ENCODE measurements around the gene KIF18B.

KIF18B gene

DNA sequence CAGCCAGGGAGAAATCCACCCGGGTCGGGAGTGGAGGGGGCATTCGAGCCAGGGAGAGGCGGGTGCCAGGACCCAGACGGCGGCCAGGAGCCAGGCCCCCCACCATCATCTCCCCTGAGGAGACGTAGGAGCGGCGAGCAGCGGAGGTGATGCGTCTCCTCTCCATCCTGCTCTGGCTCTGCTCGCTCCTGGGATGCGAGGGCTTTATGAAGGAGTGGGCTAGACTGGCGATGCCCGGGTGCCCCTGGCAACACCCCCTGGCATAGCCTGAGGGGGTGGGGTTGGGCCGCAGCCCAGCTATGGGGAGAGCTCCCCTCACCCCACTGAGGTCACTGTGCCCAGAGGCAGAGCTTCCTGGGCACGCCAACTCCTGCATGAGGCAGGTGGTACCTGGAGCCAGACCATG is 32.2 kb downstream of the KIF18B start, which contains the start of gene GFAP:
TSS of gene GFAP (minus strand) at position 180 of the 406 bp plus-strand sequence. CDS start at position 166, 14 bp downstream.
- no peak for DNase-seq (ENCODE audit: low spot score)
- TF ChIP-seq CTCF (IDR thresholded peaks at IDR 0.05; ENCODE audit: extremely low read depth, insufficient read depth, missing control alignments) = no peak
- in situ Hi-C loops (cut with MboI; ENCODE audit: low pct_unique_long_range_greater_than_20kb, low sequenced_read_pairs, unreplicated experiment) = no loop called here

- no peak for DNase-seq (ENCODE audit: low spot score)
- in situ Hi-C loops (cut with MboI; ENCODE audit: low pct_unique_long_range_greater_than_20kb, low sequenced_read_pairs, unreplicated experiment) = no loop called here
- TF ChIP-seq CTCF (IDR thresholded peaks at IDR 0.05; ENCODE audit: extremely low read depth, insufficient read depth, missing control alignments) = no peak
Observed at GRCh38 chr17:44914698-44915271, 32.8 kb downstream of the KIF18B start.

- no peak for DNase-seq (ENCODE audit: low spot score)
- no peak for TF ChIP-seq CTCF (IDR thresholded peaks at IDR 0.05; ENCODE audit: extremely low read depth, insufficient read depth, missing control alignments)
- in situ Hi-C loops (cut with MboI; ENCODE audit: low pct_unique_long_range_greater_than_20kb, low sequenced_read_pairs, unreplicated experiment) = no loop called here
Observed at GRCh38 chr17:44914148-44914547, 33.4 kb downstream of the KIF18B start.

DNA sequence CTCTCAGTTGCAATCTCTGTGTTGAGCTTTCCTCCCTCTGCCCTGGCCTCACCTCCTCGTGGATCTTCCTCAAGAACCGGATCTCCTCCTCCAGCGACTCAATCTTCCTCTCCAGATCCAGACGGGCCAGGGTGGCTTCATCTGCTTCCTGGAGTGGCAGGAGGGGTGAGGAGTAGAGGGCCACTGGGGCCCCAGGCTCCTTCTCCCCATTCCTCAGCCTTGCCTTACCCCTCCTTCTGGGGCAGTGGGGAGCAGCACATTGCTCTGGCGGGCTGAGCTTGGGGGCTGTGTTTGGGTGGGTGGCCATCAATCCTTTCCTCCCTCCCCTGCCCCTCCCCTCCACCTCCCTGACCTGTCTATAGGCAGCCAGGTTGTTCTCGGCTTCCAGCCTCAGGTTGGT is 33.9 kb downstream of the KIF18B start:
- DNase-seq (ENCODE audit: low spot score) = no peak
- in situ Hi-C loops (cut with MboI; ENCODE audit: low pct_unique_long_range_greater_than_20kb, low sequenced_read_pairs, unreplicated experiment) = no loop called here
- no peak for TF ChIP-seq CTCF (IDR thresholded peaks at IDR 0.05; ENCODE audit: extremely low read depth, insufficient read depth, missing control alignments)

DNA sequence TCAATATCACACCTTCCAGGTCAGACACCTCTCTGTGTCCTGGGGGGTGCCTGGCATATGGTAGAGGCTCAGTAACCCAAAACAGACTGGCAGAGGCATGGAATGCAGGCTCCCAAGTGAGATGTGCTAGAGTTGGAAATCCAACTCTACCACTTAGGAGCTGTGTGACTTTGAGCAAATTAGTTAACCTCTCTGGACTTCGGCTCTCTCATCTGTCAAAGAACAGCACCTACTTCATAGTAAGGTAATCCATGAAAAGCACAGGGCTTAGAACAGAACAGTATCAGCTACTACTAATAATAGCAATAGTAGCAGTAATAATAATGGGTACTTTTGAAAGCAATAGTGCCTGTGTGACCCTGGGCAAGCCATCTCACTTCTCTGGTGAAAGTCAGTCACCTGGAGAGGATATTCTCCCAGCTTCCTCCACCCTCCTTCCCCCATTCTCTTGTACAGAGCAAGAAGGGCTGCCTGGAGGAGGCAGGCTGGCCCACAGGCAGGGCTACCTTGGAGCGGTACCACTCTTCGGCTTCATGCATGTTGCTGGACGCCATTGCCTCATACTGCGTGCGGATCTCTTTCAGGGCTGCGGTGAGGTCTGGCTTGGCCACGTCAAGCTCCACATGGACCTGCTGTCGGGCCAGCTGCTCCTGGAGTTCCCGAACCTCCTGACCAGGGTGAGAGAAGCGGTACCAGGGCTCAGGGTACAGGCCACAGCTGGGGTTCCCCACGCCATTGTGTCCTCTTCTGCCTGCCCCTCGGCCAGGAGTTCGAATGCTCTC is 34.6 kb downstream of the KIF18B start:
- in situ Hi-C loops (cut with MboI; ENCODE audit: low pct_unique_long_range_greater_than_20kb, low sequenced_read_pairs, unreplicated experiment) = no loop called here
- no peak for TF ChIP-seq CTCF (IDR thresholded peaks at IDR 0.05; ENCODE audit: extremely low read depth, insufficient read depth, missing control alignments)
- DNase-seq (ENCODE audit: low spot score) = peak; percentile 24

- DNase-seq (ENCODE audit: low spot score) = peak; percentile 70
- TF ChIP-seq CTCF (IDR thresholded peaks at IDR 0.05; ENCODE audit: extremely low read depth, insufficient read depth, missing control alignments) = peak; percentile 57
- in situ Hi-C loops (cut with MboI; ENCODE audit: low pct_unique_long_range_greater_than_20kb, low sequenced_read_pairs, unreplicated experiment) = no loop called here
Observed at GRCh38 chr17:44911133-44912001, 36.2 kb downstream of the KIF18B start.
